Subcutaneous abdominal adipose tissue (tissue), 5 donors: ENCODE measurements around the gene C22orf15.
A peak's percentile ranks its signal among the peaks of the same experiment; 100 is the strongest.

Experiments
- H3K27ac ChIP-seq: one replicate; pipeline ENCODE4 v1.7.0; 2013; ENCODE audit warnings: low read depth, mild to moderate bottlenecking, inconsistent platforms, low read length, moderate library complexity
- H3K27me3 ChIP-seq, 5 donors: one replicate each; pipeline ENCODE4 v1.7.0; 2013; ENCODE audit warnings: low read length in 5 of 5, inconsistent platforms in 1 of 5; ENCODE audit not compliant: control insufficient read depth in 5 of 5, insufficient read depth in 4 of 5
- H3K36me3 ChIP-seq, 5 donors: one replicate each; pipeline ENCODE4 v1.7.0; 2013; ENCODE audit warnings: low read length in 5 of 5; ENCODE audit not compliant: control insufficient read depth in 5 of 5, insufficient read depth in 5 of 5
- H3K4me1 ChIP-seq, 5 donors: one replicate each; pipeline ENCODE4 v1.7.0; 2013; ENCODE audit warnings: low read length in 5 of 5, mild to moderate bottlenecking in 3 of 5, moderate library complexity in 1 of 5; ENCODE audit not compliant: control insufficient read depth in 5 of 5, insufficient read depth in 5 of 5
- H3K4me3 ChIP-seq, 5 donors: one replicate each; pipeline ENCODE4 v1.7.0; 2013; ENCODE audit warnings: low read length in 5 of 5, low read depth in 1 of 5
- H3K9ac ChIP-seq, 5 donors: one replicate each; pipeline ENCODE4 v1.7.0; 2013; ENCODE audit warnings: low read length in 5 of 5, mild to moderate bottlenecking in 4 of 5, moderate library complexity in 3 of 5
- H3K9me3 ChIP-seq, 5 donors: one replicate each; pipeline ENCODE4 v1.7.0; 2013; ENCODE audit warnings: low read length in 5 of 5; ENCODE audit not compliant: control insufficient read depth in 5 of 5
- donor health status: healthy.
- donor health status: healthy.
- donor health status: healthy.
- donor health status: healthy.
- donor health status: healthy.

C22orf15 gene

DNA sequence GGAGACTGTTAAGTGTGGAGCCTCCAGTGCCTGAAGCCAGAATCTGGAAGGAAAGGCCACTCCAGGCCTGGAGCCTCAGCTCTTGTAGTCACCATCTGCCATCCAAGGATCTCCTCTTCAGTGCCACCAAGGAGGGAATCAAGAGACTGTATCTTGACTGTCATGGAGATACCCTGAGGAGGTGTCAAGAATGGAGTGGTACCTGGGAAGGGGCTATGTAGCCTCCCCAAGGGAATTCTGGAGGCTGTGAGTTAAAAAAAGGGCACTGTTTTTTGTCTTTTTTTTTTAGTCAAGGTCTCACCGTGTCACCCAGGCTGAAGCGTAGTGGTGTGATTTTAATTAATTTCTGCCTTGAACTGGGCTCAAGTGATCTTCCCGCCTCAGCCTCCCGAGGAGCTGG is 3.2 kb upstream of the C22orf15 start:
- peaks cover 3 to 22% (median 19%) of the 10 kb centered on the region in 5 donors for H3K4me1 ChIP-seq
- H3K9ac ChIP-seq: no peak overlapping the region
- no peak overlapping the region for H3K27ac ChIP-seq
- no peaks in the 10 kb centered on the region for H3K27me3 ChIP-seq
- H3K4me3 ChIP-seq: no peak overlapping the region
- H3K9me3 ChIP-seq: no peaks in the 10 kb centered on the region
- H3K36me3 ChIP-seq: no peaks in the 10 kb centered on the region

DNA sequence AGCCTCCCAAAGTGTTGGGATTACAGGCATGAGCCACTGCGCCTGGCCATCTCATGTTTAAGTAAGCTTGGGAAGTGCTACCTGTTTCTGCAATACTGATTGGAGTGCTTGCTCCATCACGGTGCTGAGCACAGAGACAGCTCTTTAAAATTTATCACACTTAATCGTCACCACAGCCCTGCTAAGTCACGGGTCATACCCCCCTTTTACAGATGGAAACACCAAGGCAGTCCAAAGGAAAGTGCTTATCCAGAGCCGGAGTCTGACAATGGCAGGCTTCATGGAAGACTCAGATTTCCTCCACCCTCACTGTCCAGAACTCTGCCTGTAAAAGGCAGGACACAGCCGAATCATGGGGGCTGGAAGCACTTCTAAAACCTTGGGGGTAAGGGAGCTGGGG is 2.7 kb upstream of the C22orf15 start:
- H3K9ac ChIP-seq: no peak overlapping the region
- no peaks in the 10 kb centered on the region for H3K27me3 ChIP-seq
- peaks cover 0 to 5% (median 3%) of the 10 kb centered on the region in 5 donors for H3K36me3 ChIP-seq
- H3K9me3 ChIP-seq: no peaks in the 10 kb centered on the region
- no peak overlapping the region for H3K27ac ChIP-seq
- no peak overlapping the region for H3K4me3 ChIP-seq
- H3K4me1 ChIP-seq: peaks cover 3 to 27% (median 24%) of the 10 kb centered on the region in 5 donors

DNA sequence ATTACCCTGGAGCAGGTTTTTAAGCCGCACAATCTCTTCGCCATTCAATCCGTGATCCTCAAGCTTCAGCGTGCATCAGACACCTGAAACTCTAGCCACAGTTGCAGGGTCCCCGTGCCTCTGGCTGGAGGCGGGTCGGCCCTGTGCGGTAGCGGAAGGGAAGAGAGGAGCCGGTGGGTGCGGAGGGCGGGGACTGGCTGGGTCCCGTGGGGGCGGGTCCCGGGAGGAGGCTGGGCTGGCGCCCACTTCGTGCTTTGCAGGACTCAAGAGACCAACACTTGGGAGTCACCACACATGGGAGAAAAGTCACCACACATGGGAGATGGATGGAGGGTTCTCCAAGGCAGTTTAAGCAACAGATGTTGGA is 772 bp downstream of the C22orf15 start:
- Histone ChIP-seq H3K4me3 (peak overlapping the region in 2 of 5 donors; percentile 19 to 37), H3K36me3 (peaks cover 0 to 8% (median 8%) of the 10 kb centered on the region in 5 donors), H3K9me3 (no peaks in the 10 kb centered on the region), H3K27me3 (no peaks in the 10 kb centered on the region), H3K9ac (no peak overlapping the region), H3K27ac (no peak overlapping the region), H3K4me1 (peaks cover 3 to 60% (median 52%) of the 10 kb centered on the region in 5 donors)

DNA sequence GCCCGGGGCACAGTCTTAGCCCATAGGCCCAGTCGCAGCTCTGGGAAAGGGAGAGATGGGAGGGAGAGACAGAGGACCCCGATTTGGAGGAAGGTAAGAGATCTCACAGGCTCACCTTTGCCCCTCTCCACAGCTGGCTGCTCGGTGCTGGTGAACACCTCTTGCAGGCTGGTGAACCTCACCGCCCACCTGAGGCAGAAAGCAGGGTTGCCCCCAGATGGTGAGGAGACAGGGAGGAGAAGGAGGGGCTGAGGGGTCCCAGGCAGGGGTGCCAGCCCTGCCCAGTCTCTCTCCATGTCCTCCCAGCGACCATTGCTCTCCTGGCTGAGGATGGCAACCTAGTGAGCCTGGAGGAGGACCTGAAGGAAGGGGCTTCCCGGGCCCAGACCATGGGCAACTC is 1.2 kb downstream of the C22orf15 start:
- Histone ChIP-seq H3K27me3 (no peaks in the 10 kb centered on the region), H3K4me1 (peaks cover 3 to 64% (median 54%) of the 10 kb centered on the region in 5 donors), H3K36me3 (peaks cover 0 to 8% (median 8%) of the 10 kb centered on the region in 5 donors), H3K9ac (peak overlapping the region in 1 of 5 donors; percentile 6), H3K9me3 (no peaks in the 10 kb centered on the region), H3K27ac (no peak overlapping the region), H3K4me3 (peak overlapping the region in 1 of 5 donors; percentile 37)

DNA sequence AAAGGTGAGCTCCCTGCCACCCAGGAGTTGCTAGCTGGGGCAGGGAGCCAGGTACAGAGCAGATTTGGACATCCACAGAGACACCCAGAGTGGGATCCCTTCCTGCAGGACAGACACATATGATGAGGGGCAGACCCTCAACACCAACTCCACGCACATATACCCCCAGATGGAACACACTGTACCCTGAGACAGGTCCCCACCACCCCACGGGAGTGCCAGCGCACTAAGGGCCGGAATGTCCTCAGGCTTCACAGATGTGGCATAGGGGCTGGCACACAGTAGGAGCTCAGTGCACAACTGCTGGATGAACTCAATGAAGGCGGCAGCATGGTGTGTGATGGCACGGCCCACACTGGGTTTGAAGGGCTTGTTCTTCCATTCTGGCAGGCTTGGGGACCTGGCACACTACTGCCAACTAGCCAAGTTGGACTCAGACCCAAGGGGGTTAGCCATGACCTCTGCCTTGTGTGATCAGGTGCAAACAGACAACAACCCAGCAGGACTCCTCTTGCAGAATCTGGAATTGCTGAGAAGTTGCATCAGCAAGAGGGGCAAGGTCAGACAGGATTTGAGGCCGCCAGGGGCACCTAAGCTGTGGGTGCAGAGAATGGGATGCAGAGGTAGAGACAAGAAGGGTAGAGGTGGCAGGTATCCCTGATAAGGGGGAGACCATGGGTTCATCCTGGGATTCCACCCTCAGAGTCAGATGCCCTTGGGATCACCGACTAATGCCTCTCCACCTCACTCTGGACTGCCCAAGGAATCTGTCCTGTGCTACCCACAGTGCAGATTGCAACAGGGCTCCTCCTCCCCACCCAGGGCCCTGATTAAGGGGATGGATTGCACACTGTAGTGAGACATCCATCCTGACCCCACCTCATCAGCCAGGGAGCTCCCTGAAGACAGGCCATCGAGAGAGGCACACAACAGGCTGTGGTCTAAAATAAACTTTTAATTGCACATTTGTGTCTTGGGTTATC is 2.4 kb downstream of the C22orf15 start:
- H3K36me3 ChIP-seq: peaks cover 0 to 8% (median 8%) of the 10 kb centered on the region in 5 donors
- H3K4me1 ChIP-seq: peaks cover 3 to 68% (median 54%) of the 10 kb centered on the region in 5 donors
- no peak overlapping the region for H3K4me3 ChIP-seq
- no peaks in the 10 kb centered on the region for H3K27me3 ChIP-seq
- peak overlapping the region in 1 of 5 donors; percentile 6 for H3K9ac ChIP-seq
- H3K27ac ChIP-seq: peak overlapping the region; percentile 78
- no peaks in the 10 kb centered on the region for H3K9me3 ChIP-seq

DNA sequence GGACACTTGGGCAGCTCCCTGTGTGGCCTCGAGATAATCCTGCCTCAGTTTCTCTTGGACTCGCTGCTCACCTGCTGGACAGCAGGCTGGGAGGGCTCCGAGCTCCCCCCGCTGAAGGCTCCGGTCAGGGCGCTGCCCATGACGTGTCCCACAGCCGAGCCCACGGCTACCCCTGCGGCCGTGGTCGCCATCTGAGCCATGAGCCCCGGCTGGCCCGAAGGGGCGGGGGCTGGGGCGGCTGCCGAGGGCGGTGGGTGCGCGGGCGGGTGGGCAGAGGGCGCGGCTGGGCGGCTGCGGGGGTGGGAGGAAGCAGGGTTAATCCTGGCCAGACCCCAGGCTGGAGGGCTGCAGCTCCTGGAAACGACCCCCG is 4.5 kb downstream of the C22orf15 start:
- H3K36me3 ChIP-seq: peaks cover 0 to 8% (median 8%) of the 10 kb centered on the region in 5 donors
- peak overlapping the region; percentile 78 for H3K27ac ChIP-seq
- peak overlapping the region in 4 of 5 donors; percentile 67 to 92 (median 89) for H3K9ac ChIP-seq
- H3K4me3 ChIP-seq: peak overlapping the region; percentile 75 to 94 (median 81)
- H3K27me3 ChIP-seq: no peaks in the 10 kb centered on the region
- no peaks in the 10 kb centered on the region for H3K9me3 ChIP-seq
- peaks cover 3 to 72% (median 55%) of the 10 kb centered on the region in 5 donors for H3K4me1 ChIP-seq

DNA sequence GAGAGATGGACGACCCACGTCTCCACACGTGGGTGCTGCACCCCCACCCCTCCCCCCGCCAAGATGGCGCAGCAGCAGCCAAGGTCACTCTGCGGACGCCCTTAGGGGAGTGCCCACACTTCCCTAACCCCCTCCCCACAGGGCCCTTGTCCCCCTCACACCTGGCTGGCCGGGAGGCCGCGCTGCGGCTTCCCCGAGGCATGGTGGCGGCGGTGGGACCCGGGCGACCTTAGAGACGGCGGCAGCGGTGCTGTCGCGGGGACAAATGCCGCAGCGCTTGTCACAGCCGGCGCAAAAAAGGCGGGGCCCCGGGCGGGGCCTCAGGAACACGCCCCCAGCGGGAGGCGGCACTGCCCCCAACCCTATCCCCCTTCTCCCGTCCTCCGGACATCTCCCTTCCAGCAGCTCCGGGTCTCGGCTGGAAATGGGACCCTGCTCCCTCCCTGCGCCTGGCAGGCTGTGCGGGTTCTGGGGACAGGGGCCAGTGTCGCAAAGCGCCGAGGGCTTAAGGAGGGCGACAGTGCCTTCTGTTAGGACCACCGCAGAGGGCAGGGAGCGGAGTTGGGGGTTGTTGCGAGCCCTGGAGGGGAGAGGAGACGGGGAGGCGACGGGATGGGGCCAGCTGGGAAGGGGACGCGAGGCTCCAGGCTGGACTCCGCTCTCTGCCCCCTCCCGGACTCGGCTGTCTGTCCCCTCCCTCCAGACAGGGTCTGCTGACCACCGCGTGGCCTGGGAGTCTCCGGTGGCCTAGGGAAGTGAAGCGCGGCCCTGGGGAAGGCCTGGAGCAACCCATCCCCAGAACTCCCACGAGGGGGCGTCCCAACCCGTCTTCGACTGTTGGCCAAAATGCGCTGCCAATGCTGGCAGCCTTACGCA is 5.1 kb downstream of the C22orf15 start, which contains the start of gene CHCHD10:
Gene CHCHD10 (minus strand): TSS at position 300 of the 876 bp plus-strand sequence. CDS start 98 bp downstream, at position 202.
- peak within 1 kb of the TSS; percentile 78 for H3K27ac ChIP-seq
- peaks cover 1 to 71% (median 54%) of the 10 kb centered on the region in 5 donors for H3K4me1 ChIP-seq

DNA sequence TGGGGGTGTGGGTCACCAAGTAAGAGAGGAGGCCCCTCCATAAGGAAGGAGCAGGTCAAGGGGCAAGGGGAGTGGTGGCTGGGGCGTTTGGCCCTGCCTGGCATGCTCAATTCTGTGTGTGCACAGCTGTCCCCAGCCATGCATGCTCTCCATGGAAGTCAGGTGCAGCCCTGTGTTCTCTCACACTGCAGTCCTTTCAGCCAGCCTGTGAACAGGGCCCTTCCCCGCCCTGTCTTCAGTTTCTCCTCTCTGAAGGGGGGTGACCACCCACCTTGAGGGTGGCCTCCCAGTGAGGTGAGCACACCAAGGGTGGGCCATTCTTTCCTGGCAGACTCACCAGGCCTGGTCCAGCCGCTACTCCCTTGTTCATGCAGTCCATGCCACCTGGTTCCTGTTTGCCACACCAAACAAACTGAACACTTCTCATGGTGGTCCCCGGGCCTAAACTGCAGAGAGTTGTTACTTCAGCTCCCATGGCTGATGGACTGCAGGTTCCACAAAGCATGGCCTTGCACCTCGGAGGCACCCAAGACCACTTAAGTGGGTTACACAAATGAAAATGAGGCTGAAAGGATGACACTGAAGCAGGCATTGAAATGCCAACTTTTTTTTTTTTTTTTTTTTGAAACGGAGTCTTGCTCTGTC is 6.7 kb downstream of the C22orf15 start:
- no peak overlapping the region for H3K9ac ChIP-seq
- no peak overlapping the region for H3K4me3 ChIP-seq
- H3K9me3 ChIP-seq: no peaks in the 10 kb centered on the region
- no peaks in the 10 kb centered on the region for H3K27me3 ChIP-seq
- no peak overlapping the region for H3K27ac ChIP-seq
- peaks cover 0 to 8% (median 8%) of the 10 kb centered on the region in 5 donors for H3K36me3 ChIP-seq
- H3K4me1 ChIP-seq: peaks cover 0 to 71% (median 53%) of the 10 kb centered on the region in 5 donors

More for the DNA sequence above, 5.1 kb downstream of the C22orf15 start, which contains the start of gene CHCHD10:
- no peaks in the 10 kb centered on the region for H3K9me3 ChIP-seq
- H3K4me3 ChIP-seq: peak within 1 kb of the TSS; percentile 75 to 94 (median 81)
- H3K36me3 ChIP-seq: peaks cover 0 to 8% (median 8%) of the 10 kb centered on the region in 5 donors
- H3K27me3 ChIP-seq: no peaks in the 10 kb centered on the region
- peak within 1 kb of the TSS; percentile 67 to 92 (median 89) for H3K9ac ChIP-seq

DNA sequence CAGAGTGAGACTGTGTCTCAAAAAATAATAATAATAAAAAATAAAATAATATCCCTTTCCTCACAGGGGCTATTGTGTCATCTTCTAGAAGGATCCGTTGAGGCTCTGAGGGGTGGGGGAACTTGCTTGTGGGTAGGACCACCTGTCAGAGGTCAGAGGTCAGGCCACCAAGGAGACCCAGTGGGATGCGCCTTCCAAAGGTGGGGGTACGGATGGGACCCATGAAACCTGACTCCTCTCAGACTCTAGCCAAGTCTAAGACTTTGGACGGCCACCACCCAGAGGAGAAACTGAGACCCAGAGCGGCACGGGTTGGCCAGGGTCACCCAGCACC is 9.5 kb downstream of the C22orf15 start:
- H3K9ac ChIP-seq: peak overlapping the region in 2 of 5 donors; percentile 61 to 66
- H3K4me3 ChIP-seq: peak overlapping the region; percentile 25 to 59 (median 45)
- peaks cover 2 to 51% (median 42%) of the 10 kb centered on the region in 5 donors for H3K4me1 ChIP-seq
- H3K27ac ChIP-seq: no peak overlapping the region
- no peaks in the 10 kb centered on the region for H3K27me3 ChIP-seq
- H3K36me3 ChIP-seq: no peaks in the 10 kb centered on the region
- H3K9me3 ChIP-seq: no peaks in the 10 kb centered on the region
